ENCODE data around the gene OR7G1. TPM values are rescaled to one million over a fixed set of nuclear protein-coding genes. Genes with fewer than 3 reads are reported as not detected.

The OR7G1 gene
- total RNA-seq, 1 donor from 2014 or later: not detected

GRCh38 chr19:9130965-9131364, 15.4 kb upstream of the OR7G1 start:
- no peak for TF ChIP-seq CTCF (IDR thresholded peaks at IDR 0.05)
- no peak overlapping the region for H3K27ac Mint-ChIP-seq
- H3K4me3 Mint-ChIP-seq: no peak overlapping the region
- ATAC-seq (ENCODE audit: low read depth) (peak; percentile 56), DNase-seq (no peak)
- ChIA-PET CTCF (interaction anchor here (0.6 to 1.2 kb wide), 2 partner anchors 39 to 75 kb away, joined by 3 read pairs; no protein-coding TSS in a partner anchor), POLR2A (interaction anchor here (0.7 kb wide), 1 partner anchor 26 kb away, joined by 4 read pairs; no protein-coding TSS in a partner anchor)
- H3K4me1 Mint-ChIP-seq: peaks cover 10% of the 10 kb centered on the region
- intact Hi-C loops (cut with micrococcal nuclease): no loop called here
- peaks cover 14% of the 10 kb centered on the region for H3K27me3 Mint-ChIP-seq
- no peaks in the 10 kb centered on the region for H3K36me3 Mint-ChIP-seq (ENCODE audit: low read depth)
- no peaks in the 10 kb centered on the region for H3K9me3 Mint-ChIP-seq

GRCh38 chr19:9128171-9128570, 12.6 kb upstream of the OR7G1 start:
- no peak overlapping the region for H3K4me3 Mint-ChIP-seq
- CTCF ChIA-PET: no interaction called here
- ATAC-seq (ENCODE audit: low read depth) (no peak), DNase-seq (no peak)
- peaks cover 10% of the 10 kb centered on the region for H3K4me1 Mint-ChIP-seq
- intact Hi-C loops (cut with micrococcal nuclease): no loop called here
- POLR2A ChIA-PET: no interaction called here
- no peaks in the 10 kb centered on the region for H3K36me3 Mint-ChIP-seq (ENCODE audit: low read depth)
- no peaks in the 10 kb centered on the region for H3K9me3 Mint-ChIP-seq
- H3K27me3 Mint-ChIP-seq: peaks cover 19% of the 10 kb centered on the region
- H3K27ac Mint-ChIP-seq: no peak overlapping the region
- TF ChIP-seq CTCF (IDR thresholded peaks at IDR 0.05): no peak

GRCh38 chr19:9126900-9127405, 11.4 kb upstream of the OR7G1 start, which contains the start of gene OR7G3:
TSS of gene OR7G3 (minus strand) at chr19:9126950. CDS start at chr19:9126950, 0 bp downstream.
- no peaks in the 10 kb centered on the region for H3K9me3 Mint-ChIP-seq
- DNase-seq (no peak), ATAC-seq (ENCODE audit: low read depth) (no peak)
- POLR2A ChIA-PET: no interaction called here
- H3K36me3 Mint-ChIP-seq (ENCODE audit: low read depth): no peaks in the 10 kb centered on the region
- peaks cover 19% of the 10 kb centered on the region for H3K27me3 Mint-ChIP-seq
- no peak within 1 kb of the TSS for H3K27ac Mint-ChIP-seq
- CTCF ChIA-PET: interaction anchor here (0.6 kb wide), 1 partner anchor 1561 kb away, joined by 3 read pairs; no protein-coding TSS in a partner anchor
- intact Hi-C loops (cut with micrococcal nuclease): no loop called here
- H3K4me1 Mint-ChIP-seq: peaks cover 10% of the 10 kb centered on the region
- no peak for TF ChIP-seq CTCF (IDR thresholded peaks at IDR 0.05)
- no peak within 1 kb of the TSS for H3K4me3 Mint-ChIP-seq

GRCh38 chr19:9116547-9116946, 984 bp upstream of the OR7G1 start:
- intact Hi-C loops (cut with micrococcal nuclease): no loop called here
- POLR2A ChIA-PET: no interaction called here
- CTCF ChIA-PET: no interaction called here
- peaks cover 3% of the 10 kb centered on the region for H3K9me3 Mint-ChIP-seq
- no peaks in the 10 kb centered on the region for H3K36me3 Mint-ChIP-seq (ENCODE audit: low read depth)
- ATAC-seq (ENCODE audit: low read depth) (no peak), DNase-seq (no peak)
- peaks cover 16% of the 10 kb centered on the region for H3K27me3 Mint-ChIP-seq
- H3K27ac Mint-ChIP-seq: no peak overlapping the region
- H3K4me3 Mint-ChIP-seq: no peak overlapping the region
- no peak for TF ChIP-seq CTCF (IDR thresholded peaks at IDR 0.05)
- no peaks in the 10 kb centered on the region for H3K4me1 Mint-ChIP-seq

DNA sequence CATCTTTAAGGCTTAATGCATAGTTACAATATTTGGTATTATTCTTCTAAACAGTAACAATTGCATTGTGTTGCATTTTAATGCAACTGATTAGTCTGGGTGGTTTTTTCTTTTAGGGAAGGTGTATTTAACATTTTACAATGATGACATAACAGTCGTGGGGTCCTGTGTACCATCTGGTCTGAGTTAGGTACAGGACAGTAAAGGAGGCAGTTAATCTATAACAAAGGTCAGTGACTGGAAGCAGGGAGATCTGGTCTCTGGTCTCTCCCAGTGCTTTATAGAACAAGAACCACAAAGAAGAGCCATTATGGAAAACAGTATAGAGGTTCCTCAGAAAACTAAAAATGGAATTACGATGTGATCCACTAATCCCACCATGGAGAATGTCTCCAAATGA, 5.6 kb downstream of the OR7G1 start:
- Mint-ChIP-seq H3K4me3 (no peak overlapping the region), H3K9me3 (no peaks in the 10 kb centered on the region), H3K36me3 (ENCODE audit: low read depth) (no peaks in the 10 kb centered on the region), H3K27me3 (peaks cover 10% of the 10 kb centered on the region), H3K27ac (no peak overlapping the region), H3K4me1 (no peaks in the 10 kb centered on the region)
- ATAC-seq (ENCODE audit: low read depth): no peak
- no peak for DNase-seq
- intact Hi-C loops (cut with micrococcal nuclease): no loop called here
- CTCF ChIA-PET: no interaction called here
- TF ChIP-seq CTCF (IDR thresholded peaks at IDR 0.05): no peak
- POLR2A ChIA-PET: no interaction called here
